ENCODE results near the gene NAA38.

Gene NAA38

GRCh38 chr17:7851438-7852261 is 5.7 kb downstream of the NAA38 start:
- DNase-seq, result peak; percentile 90

- no peak for DNase-seq
Observed at GRCh38 chr17:7850701-7851437, 6.5 kb downstream of the NAA38 start.

- DNase-seq, result no peak
Observed at GRCh38 chr17:7849751-7850504, 7.4 kb downstream of the NAA38 start.

- DNase-seq, result no peak
Observed at GRCh38 chr17:7849130-7849750, 8.1 kb downstream of the NAA38 start.

- no peak for DNase-seq
Observed at GRCh38 chr17:7848739-7849129, 8.6 kb downstream of the NAA38 start.

GRCh38 chr17:7848131-7848579 is 9.2 kb downstream of the NAA38 start:
- DNase-seq, result no peak

GRCh38 chr17:7846765-7847661 is 10.3 kb downstream of the NAA38 start:
- DNase-seq, result no peak

GRCh38 chr17:7846063-7846735 is 11.2 kb downstream of the NAA38 start:
- DNase-seq, result no peak

GRCh38 chr17:7845359-7846062 is 11.8 kb downstream of the NAA38 start:
- DNase-seq, result no peak

GRCh38 chr17:7844292-7845154 is 12.8 kb downstream of the NAA38 start:
- peak; percentile 86 for DNase-seq

GRCh38 chr17:7843536-7844291 is 13.6 kb downstream of the NAA38 start:
- DNase-seq, result peak; percentile 93

GRCh38 chr17:7843257-7843535 is 14.2 kb downstream of the NAA38 start:
- DNase-seq, result no peak

GRCh38 chr17:7842380-7843256 is 14.7 kb downstream of the NAA38 start:
- peak; percentile 98 for DNase-seq

GRCh38 chr17:7841915-7842379 is 15.4 kb downstream of the NAA38 start:
- DNase-seq, result peak; percentile 80

- peak; percentile 97 for DNase-seq
Observed at GRCh38 chr17:7841396-7841914, 15.9 kb downstream of the NAA38 start.

GRCh38 chr17:7840875-7841274 is 16.5 kb downstream of the NAA38 start:
- DNase-seq, result no peak

GRCh38 chr17:7840441-7840840 is 16.9 kb downstream of the NAA38 start:
- no peak for DNase-seq

GRCh38 chr17:7839876-7840261 is 17.5 kb downstream of the NAA38 start:
- no peak for DNase-seq
